ENCODE data around the gene CTNNA3.

Gene CTNNA3

DNA sequence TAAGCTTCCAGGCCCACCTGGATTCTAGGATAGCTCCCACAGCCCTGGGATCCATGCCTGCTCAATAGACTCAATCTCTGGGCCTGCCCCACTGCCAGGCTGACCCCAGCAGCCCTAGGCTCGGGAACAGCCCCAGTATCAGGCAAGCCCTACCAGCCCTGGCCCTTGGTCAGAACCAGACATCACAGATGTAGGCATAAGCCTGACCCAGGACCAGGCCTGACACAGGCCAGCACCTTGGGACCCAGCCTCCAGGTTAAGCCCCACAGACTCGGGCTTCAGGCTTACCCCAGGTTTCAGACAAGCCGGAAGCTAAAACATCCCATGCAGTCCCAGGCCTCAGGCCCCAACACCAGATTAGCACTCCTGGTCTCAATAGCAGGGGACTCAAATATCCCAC lies 1046.4 kb downstream of the CTNNA3 start:
- no peak for DNase-seq (ENCODE audit: low spot score)

DNA sequence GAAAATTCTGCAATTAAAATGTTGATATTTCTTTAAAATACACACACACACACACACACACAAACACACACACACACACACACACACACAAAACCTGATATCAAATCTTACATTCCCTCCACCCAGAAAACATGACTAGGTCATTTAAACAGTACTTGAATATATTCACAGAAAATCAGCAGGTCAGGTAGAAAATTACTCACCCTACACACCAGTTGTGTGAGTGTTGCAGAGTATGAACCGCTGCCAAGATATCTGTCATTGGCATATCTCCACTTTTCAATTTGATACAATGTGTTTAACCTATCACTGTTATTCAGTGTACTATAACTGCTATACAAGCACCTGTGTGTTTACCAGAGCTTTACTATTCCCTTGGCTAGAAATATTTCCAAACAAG lies 1053.8 kb downstream of the CTNNA3 start:
- no peak for DNase-seq (ENCODE audit: low spot score)

DNA sequence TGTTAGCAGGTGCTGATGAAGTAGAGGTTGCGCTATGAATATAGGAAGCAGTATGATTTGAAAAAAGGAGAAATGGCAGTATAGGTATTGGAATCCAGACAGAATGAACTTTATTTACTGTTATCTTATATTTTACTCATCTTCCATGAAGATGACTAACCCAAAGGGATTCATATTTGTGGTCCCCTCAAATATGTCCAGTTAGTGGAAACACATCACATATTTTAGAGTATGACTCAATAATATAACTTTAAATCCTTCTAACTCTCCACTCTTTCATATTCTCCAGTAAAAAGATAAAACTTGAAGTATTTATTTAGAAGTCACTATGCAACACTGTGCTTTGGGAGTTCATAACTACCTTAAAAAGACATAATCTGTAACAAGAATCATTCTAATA lies 1056.6 kb downstream of the CTNNA3 start:
- DNase-seq (ENCODE audit: low spot score), result no peak

- no peak for DNase-seq (ENCODE audit: low spot score)
These were observed 1058.5 kb downstream of the CTNNA3 start for GRCh38 chr10:66637273-66638036.

DNA sequence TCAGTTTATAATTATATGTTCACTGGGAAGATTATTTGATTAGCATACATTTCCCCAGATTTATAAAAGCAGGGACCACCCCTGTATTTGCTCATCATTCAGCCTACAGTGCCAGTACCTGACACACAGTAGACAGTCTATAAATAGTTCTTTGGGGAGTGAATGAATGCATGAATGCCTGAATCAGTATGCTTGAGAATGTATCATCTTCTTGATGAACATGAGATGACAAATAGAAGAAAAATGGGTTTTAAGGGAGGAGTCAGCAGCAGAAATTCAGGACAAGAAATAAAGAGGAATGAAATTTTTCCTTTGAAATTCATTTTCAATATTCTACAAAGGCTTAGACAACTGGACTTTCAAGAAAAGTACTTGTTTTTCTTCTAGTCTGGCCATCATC lies 1066.0 kb downstream of the CTNNA3 start:
- no peak for DNase-seq (ENCODE audit: low spot score)

DNA sequence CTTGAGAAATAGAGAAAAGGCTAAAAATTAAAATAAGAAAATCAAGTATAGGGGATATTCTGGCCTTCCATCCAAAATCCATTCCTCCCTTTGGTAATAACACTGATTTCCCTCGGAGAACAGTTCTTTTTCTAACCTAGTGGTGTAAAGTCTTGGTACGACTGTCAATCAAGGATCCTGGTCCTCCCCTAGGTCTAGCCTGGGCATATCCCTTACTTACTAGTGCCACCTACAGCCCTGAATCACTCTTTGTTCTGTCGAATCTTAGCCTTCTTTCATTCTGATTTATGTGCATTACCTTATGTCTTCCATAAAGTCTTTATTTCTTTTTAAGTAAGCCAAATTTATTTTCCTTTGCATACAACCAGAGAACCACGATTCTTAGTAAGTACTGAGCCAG lies 1068.8 kb downstream of the CTNNA3 start:
- DNase-seq (ENCODE audit: low spot score), result no peak

DNA sequence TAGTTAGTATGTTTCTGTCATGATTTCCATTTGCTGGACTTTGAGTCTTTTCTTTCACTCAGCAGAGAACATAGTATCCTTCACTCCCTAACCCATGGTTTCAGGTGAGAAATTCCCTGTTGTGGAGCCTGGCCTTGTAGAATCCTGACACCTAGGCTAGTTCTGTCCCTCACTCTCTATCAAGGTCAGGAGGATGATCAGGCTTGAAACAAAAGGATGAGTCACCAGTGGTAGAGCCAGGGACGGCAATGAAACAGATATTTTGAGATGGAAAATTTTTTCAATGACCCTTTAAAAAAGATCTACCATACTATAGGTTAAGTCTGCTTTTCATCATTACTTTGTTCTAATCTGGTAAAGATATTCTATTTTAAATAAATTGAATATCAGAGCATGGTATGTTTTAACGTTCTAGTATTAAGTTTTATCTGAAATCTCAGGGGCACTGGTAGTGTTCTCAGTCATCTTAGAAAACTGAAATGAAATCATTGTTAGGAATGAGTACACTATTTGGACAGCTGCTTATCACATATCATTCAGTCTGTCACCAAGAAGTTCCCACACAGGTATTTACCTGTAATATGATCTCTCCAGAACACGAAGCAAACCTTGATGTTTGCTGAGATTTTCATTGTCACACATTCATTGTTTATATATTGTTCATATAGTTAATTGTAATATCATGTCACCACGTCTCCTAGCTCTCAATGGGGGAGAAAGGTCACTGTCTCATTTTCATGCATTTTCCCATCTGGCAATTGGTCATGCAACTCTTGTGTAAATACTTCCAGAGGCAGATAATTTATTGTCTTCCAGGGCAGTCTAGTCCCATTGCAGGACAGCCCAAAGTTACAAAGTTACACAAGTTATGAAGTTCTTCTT lies 1070.0 kb downstream of the CTNNA3 start:
- DNase-seq (ENCODE audit: low spot score), result no peak

DNA sequence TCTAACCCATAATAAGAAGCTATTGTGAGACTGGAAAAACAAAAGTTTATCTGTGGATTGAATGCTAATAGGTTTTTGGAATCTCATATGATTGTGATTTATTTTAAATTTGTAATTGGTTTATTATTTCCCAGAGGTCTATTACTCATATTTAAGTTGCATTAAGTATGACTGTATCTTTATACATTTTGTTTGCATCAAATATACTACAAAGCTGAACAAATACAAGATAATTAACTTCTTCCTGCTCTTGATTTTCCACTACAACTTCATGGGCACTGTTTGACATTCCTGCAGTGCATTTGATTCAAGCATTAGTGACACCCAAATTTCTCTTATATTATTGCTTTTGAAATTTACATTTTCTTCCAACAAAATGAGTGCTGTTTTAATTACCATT lies 1073.9 kb downstream of the CTNNA3 start:
- DNase-seq (ENCODE audit: low spot score), result no peak

GRCh38 chr10:66604195-66604594 lies 1091.8 kb downstream of the CTNNA3 start:
- DNase-seq (ENCODE audit: low spot score), result no peak

DNA sequence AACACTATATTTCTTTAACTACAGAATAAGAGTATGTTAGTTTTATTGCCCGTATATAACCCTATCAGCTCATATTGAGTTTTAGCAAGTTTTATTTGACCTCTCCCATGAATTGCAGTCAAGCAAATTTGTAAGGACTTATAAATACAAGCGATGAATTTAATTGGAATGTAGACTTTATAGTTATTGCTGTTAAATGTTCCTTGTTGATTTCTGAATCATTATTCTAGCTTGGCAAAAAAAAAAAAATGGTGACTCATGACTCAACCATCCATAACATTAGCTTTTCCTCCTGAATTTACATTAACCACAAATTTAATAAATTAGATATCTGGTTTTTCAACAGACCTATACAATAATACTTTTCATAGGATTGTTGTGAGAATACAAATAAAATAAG lies 1104.1 kb downstream of the CTNNA3 start:
- DNase-seq (ENCODE audit: low spot score), result no peak

GRCh38 chr10:66587680-66588050 lies 1108.3 kb downstream of the CTNNA3 start:
- DNase-seq (ENCODE audit: low spot score), result no peak

DNA sequence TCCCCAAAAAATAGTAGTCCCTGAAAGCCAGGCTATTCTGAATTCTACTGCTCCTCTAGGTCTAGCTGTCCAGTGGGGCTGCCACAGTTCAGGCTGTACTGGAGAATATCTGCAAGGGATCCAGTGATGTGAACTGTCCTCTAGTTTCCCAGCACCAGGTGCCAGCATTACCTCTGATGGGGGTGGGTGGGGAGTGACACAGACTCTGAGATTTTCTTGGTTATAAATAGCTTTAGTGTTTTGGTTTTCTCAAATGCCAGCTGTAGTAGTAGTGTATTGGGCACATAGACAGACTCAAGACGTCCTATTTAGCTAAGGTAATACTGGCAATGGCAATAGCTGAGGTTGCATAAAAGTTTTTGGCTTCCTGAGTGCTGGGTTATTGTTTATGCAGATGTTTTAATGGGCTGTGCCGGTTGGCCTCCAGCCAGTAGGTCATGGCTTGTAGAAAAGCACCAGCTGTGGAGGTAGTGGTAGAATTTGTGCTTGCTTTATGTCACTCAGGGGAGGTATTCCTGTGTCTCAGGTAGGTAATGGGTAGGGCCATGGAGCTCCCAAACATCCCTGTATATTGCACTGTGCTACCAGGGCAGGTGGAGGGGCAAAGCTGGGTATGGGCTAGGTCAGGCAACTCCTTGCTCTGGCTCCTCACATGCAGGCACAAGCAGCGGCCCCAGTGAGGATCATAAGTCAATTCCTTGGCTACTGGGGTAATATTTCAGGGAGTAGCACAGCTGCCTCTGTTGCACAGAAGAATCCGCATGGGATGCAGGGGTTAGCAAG lies 1108.9 kb downstream of the CTNNA3 start:
- DNase-seq (ENCODE audit: low spot score), result no peak

DNA sequence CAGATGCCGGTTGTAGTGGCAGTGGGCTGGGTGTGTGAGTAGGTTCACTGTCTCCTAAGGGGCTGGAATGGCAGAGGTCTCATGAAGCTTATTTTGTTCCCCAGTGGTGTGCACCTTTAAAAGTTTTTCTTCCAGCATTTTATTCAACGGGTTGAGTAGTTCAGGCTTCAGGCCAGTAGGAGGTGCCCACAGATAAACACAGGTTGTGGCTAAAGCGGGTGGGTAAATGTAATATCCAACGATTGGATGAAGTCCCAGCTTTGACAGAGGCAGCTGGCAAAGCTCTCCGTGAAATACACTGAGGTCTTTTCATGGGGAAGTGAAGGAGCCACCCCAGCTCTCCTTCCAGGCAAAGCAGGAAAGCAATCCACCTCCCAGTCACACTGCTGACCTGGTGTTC lies 1109.9 kb downstream of the CTNNA3 start:
- no peak for DNase-seq (ENCODE audit: low spot score)

- DNase-seq (ENCODE audit: low spot score), result no peak
These were observed 1120.6 kb downstream of the CTNNA3 start for GRCh38 chr10:66575251-66575855.

DNA sequence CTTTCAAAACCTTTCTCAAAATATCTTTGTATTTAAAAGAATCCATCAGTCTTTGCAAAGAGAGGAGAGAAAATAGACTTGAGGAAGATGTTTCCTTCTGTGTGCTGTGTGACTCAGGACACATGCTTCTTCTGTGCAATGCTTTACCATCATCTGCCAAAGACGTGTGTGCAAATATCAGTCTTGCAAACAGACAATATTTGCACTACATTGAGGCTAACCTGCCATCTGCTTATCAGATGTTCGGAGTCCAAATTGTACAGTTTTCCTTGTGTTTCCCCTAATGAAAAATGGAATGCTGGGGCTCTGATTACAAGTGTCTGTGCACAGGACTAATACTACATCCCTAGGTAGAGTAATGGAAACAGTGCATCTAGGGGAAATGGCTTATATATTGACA lies 1123.3 kb downstream of the CTNNA3 start:
- no peak for DNase-seq (ENCODE audit: low spot score)

- no peak for DNase-seq (ENCODE audit: low spot score)
These were observed 1130.0 kb downstream of the CTNNA3 start for GRCh38 chr10:66565999-66566398.

- no peak for DNase-seq (ENCODE audit: low spot score)
These were observed 1131.7 kb downstream of the CTNNA3 start for GRCh38 chr10:66564287-66564686.

DNA sequence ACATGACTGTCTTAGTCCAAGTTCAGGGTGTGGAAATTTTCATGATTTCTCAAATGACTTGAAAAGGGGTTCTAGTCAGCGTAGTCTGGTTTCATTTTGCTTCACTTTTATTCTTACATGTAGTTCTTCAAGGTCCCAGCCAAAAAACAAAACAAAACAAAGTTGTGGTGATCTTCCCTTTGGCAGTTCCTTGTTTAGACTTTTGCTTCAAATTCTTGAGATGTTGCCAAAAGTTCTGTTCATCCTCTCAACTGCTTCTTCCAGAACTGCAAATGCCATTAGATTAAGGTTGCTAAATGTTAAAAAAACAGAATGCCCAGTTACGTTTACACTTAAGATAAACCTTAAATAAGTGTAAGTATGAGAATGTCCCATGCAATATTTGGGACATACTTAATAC lies 1140.9 kb downstream of the CTNNA3 start:
- DNase-seq (ENCODE audit: low spot score), result no peak

DNA sequence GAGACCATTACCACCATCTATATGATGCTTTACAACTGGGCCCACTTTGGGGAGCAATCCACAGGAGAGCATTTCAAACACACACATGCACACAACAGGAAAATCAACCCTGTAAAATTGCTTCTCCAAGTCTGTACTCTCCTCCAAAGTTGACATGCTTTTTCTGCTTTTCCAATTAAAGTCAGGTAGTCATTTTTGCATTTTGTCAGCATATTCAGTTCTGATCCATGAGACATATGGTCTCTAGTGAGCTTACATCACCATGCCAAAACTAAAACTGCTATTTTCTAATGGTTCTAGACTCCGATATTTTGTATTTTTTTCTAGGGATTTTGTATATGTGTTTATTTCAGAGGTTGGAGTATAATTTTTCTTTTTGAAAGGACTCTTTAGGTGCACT lies 1143.7 kb downstream of the CTNNA3 start:
- no peak for DNase-seq (ENCODE audit: low spot score)

DNA sequence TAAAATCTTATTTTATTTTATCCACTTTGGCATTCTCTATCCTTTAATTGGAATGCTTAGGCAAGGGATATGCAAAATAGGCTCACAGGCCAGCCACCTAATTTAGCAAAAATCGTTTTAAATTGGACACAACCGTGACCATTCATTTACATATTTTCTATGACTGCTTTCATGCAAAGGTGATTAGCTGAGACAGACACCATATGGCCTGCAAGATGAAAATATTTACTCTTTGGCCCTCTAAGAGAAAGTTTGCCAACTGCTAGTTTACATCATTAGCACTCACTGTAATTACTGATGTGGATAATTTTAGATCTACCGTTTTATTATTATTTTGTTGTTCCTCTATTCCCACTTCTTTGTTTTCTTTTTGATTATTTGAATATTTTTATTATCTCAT lies 1145.6 kb downstream of the CTNNA3 start:
- no peak for DNase-seq (ENCODE audit: low spot score)

DNA sequence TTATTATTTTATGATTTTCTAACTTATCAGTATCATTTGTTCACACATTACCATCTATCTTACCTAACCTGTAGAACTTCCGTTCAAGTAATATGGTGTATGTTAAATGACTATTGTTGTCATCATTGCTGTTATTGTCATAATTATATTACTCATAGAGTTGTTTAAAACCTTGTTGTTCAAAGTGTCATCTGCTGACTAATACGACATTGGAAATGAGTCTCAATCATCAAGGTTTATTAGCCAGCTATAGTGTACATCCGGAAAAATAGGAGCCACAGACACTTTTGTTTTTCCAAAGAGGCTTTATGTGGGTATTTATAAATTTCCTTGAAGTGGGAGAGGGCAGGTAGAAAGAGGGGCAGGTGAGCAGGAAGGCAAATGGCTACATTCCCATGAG lies 1157.1 kb downstream of the CTNNA3 start:
- no peak for DNase-seq (ENCODE audit: low spot score)

GRCh38 chr10:66538371-66538770 lies 1157.6 kb downstream of the CTNNA3 start:
- no peak for DNase-seq (ENCODE audit: low spot score)
